ENCODE results near the gene DCLK2. TPM values are rescaled to one million over a fixed set of nuclear protein-coding genes. Genes with fewer than 3 reads are reported as not detected.
A peak's percentile ranks its signal among the peaks of the same experiment; 100 is the strongest.

Gene DCLK2
- total and polyA plus RNA-seq, 2 of the 13 experiments (the other 11 are each of a cell fraction or from before 2014, with no cell fraction given), result not detected

DNA sequence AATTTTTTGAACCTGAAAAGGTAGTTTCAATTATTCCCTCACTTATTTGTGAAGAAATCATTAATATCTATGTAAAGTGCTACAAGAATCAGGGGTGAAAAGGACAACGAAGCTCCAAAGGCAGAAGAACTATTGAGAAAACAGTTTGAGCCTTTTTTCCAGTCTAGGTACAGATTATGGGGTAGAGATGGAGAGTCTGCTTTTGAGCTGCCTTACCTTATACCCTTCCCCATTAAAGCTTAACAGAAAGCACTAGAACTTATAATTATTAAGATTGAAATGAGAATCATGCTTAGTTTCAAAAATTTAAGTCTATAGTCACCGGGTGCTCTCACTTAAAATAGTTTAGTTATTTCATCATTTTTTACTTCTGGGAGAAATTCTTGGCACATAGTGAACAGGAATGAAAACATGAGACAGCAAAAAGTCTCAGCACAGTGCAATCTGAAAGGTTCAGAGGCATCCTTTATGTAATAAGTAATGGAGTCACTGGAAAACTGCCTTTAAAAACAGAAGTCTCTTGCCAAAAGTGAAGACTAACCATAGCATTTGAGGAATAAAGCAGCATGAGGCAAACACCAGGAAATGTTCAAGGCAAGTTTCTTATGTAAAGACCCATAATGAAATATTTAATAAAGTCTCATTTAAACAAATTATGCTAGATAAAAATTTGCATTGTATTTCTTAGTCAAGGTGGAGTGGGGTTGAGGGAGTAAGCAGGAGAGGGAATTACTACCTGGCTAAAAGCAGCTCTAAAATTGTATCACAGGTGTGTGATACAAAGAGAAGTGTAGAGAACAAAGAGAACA is 5.1 kb upstream of the DCLK2 start (continued):
- no peak for TF ChIP-seq ATF3 (CRISPR knock-in tag; IDR thresholded peaks at IDR 0.05)
- TF ChIP-seq PAX8 (CRISPR knock-in tag; IDR thresholded peaks at IDR 0.05; ENCODE audit: borderline replicate concordance), result no peak
- no peak for TF ChIP-seq SPEN (CRISPR knock-in tag; IDR thresholded peaks at IDR 0.05; ENCODE audit: low read depth)
- TF ChIP-seq MTA1 (CRISPR knock-in tag; IDR thresholded peaks at IDR 0.05; ENCODE audit: borderline replicate concordance), result no peak
- no peak for TF ChIP-seq CCAR2 (optimal IDR thresholded peaks at IDR 0.05; ENCODE audit: low read depth, low read length)
- no peak for TF ChIP-seq SKI (IDR thresholded peaks at IDR 0.05; ENCODE audit: partially characterized antibody)
- TF ChIP-seq PHF20 (CRISPR knock-in tag; IDR thresholded peaks at IDR 0.05), result no peak
- TF ChIP-seq KAT2B (IDR thresholded peaks at IDR 0.05; ENCODE audit: borderline replicate concordance, low read depth, low read length), result no peak
- no peak for TF ChIP-seq KLF11 (CRISPR knock-in tag; IDR thresholded peaks at IDR 0.05)
- no peak for TF ChIP-seq ZNF263 (CRISPR knock-in tag; IDR thresholded peaks at IDR 0.05)
- TF ChIP-seq FLYWCH1 (CRISPR knock-in tag; IDR thresholded peaks at IDR 0.05), result no peak
- TF ChIP-seq, protein P1, sequence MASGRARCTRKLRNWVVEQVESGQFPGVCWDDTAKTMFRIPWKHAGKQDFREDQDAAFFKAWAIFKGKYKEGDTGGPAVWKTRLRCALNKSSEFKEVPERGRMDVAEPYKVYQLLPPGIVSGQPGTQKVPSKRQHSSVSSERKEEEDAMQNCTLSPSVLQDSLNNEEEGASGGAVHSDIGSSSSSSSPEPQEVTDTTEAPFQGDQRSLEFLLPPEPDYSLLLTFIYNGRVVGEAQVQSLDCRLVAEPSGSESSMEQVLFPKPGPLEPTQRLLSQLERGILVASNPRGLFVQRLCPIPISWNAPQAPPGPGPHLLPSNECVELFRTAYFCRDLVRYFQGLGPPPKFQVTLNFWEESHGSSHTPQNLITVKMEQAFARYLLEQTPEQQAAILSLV (CRISPR knock-in tag; IDR thresholded peaks at IDR 0.05; ENCODE audit: borderline replicate concordance), result no peak

DNA sequence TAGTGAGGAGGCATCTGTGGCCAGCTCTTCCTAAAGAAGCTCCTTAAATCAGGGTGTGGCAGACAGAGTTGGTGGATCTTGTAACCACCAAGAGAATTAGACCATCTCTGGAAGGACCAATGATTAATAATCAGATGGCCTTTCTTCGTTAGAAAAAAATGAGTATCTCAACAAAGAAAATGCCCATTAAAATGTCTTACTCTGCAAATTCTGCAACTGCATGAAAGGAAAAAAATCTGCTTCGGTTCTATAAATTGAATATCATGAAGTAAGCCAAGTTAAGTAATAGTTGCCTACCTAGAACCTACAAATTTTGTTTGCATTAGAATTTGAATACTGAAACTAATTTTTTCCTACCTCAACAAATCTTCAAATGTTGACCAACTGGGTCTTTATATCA is 4.2 kb upstream of the DCLK2 start:
- H3K79me2 ChIP-seq (ENCODE audit: insufficient read depth, low read length), result no peaks in the 10 kb centered on the region
- POLR2A ChIA-PET, result no interaction called here

More for the DNA sequence above, 4.2 kb upstream of the DCLK2 start:
- no TSS peak for BruUV-seq (replicated peaks)
- no peak overlapping the region for H2AFZ ChIP-seq (ENCODE audit: low read length)
- intact Hi-C loops (cut with micrococcal nuclease; ENCODE audit: unreplicated experiment) (no loop called here), in situ Hi-C loops (cut with HindIII; ENCODE audit: extremely low pct_ligation_motif_present, low pct_unique_long_range_greater_than_20kb) (no loop called here)
- H4K20me1 ChIP-seq (ENCODE audit: insufficient read depth, low read length), result no peaks in the 10 kb centered on the region
- H3K4me2 ChIP-seq (ENCODE audit: low read depth, low read length), result no peak overlapping the region
- no peaks in the 10 kb centered on the region for H3K36me3 ChIP-seq (replicated peaks in 1 of 2; ENCODE audit: control insufficient read depth in 1 of 2, insufficient read depth in 2 of 2, low read length in 2 of 2)
- H3K27me3 ChIP-seq (ENCODE audit: control insufficient read depth in 1 of 2, insufficient read depth in 2 of 2, low read length in 2 of 2), result peaks cover under 1 to 5% of the 10 kb centered on the region in 2 experiments; a peak in 1 of 5 replicates
- CTCF ChIA-PET (ENCODE audit: low intra/inter-chr PET ratio, low total read pairs), result no interaction called here
- no peak overlapping the region for H3K4me3 ChIP-seq (replicated peaks in 1 of 3; ENCODE audit: insufficient read depth in 1 of 3, low read depth in 2 of 3, low read length in 3 of 3)
- DNase-seq (ENCODE audit: low spot score) (no peak), FAIRE-seq (no peak), ATAC-seq (no peak)
- no peak overlapping the region for H3K27ac ChIP-seq (ENCODE audit: extremely low read length, insufficient read depth, low read length)
- TF ChIP-seq MAFK (conservative IDR thresholded peaks at IDR 0.05 in 1 of 2, IDR thresholded peaks at IDR 0.05 in 1 of 2; ENCODE audit: low read length in 2 of 2) (peak in 1 of 2 experiments; percentile 61; a peak in 3 of 4 replicates), MAFF (IDR thresholded peaks at IDR 0.05; ENCODE audit: low read depth, low read length) (peak; percentile 35; the same call in 1 of the 2 replicates), SMYD3 (CRISPR knock-in tag; IDR thresholded peaks at IDR 0.05) (no peak), KMT2A (CRISPR knock-in tag; IDR thresholded peaks at IDR 0.05) (no peak)
- no peaks in the 10 kb centered on the region for H3K9me3 ChIP-seq (ENCODE audit: low read length)
- no peaks in the 10 kb centered on the region for H3K4me1 ChIP-seq (ENCODE audit: insufficient read depth, low read length)
- H3K9ac ChIP-seq (ENCODE audit: insufficient read depth, low read depth, low read length), result no peak overlapping the region
- 2% methylated on average over 2 of the region's 2 CpGs for WGBS (ENCODE audit: low lambda C conversion rate)
